ENCODE measurements around the gene H2BK1.

- TF ChIP-seq POLR2A (IDR thresholded peaks at IDR 0.05; ENCODE audit: low read depth) (no peak), EP300 (IDR thresholded peaks at IDR 0.05) (no peak)
- TF ChIP-seq, protein P1, sequence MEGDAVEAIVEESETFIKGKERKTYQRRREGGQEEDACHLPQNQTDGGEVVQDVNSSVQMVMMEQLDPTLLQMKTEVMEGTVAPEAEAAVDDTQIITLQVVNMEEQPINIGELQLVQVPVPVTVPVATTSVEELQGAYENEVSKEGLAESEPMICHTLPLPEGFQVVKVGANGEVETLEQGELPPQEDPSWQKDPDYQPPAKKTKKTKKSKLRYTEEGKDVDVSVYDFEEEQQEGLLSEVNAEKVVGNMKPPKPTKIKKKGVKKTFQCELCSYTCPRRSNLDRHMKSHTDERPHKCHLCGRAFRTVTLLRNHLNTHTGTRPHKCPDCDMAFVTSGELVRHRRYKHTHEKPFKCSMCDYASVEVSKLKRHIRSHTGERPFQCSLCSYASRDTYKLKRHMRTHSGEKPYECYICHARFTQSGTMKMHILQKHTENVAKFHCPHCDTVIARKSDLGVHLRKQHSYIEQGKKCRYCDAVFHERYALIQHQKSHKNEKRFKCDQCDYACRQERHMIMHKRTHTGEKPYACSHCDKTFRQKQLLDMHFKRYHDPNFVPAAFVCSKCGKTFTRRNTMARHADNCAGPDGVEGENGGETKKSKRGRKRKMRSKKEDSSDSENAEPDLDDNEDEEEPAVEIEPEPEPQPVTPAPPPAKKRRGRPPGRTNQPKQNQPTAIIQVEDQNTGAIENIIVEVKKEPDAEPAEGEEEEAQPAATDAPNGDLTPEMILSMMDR (IDR thresholded peaks at IDR 0.05), result peak in 1 of 3 experiments; percentile 8
Measured at GRCh38 chr7:151248346-151249033, 38.2 kb upstream of the H2BK1 start, which contains the start of gene SMARCD3.

Measured in esophagus muscularis mucosa (tissue), 4 donors.